ENCODE results near the gene CTIF.

Gene CTIF

DNA sequence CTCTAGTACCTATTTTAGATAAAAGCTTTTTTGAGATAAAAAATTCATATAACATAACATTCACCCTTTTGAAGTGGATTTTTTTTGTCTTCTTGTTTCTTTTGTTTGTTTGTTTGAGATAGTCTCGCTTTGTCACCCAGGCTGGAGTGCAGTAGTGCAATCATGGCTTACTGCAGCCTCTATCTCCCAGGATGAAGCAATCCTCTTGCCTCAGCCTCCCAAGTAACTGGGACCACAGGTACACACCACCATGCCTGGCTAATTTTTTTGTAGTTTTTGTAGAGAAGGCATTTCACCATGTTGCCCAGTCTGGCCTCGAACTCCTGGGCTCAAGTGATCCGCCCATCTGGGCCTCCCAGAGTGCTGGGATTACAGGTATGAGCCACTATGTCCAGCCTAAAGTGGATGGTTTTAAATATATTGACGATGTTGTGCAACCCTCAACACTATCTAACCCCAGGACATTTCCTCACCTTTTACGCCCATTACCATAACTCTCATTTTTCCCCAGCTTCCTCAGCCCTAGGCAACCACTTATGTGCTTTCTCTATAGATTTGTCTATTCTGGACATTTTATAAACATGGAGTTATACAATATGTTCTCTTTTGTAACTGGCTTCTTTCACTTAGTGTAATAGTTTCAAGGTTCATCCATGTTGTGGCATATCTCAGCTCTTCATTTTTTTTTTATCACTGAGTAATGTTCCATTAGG is 38.8 kb downstream of the CTIF start:
- no peak for DNase-seq

DNA sequence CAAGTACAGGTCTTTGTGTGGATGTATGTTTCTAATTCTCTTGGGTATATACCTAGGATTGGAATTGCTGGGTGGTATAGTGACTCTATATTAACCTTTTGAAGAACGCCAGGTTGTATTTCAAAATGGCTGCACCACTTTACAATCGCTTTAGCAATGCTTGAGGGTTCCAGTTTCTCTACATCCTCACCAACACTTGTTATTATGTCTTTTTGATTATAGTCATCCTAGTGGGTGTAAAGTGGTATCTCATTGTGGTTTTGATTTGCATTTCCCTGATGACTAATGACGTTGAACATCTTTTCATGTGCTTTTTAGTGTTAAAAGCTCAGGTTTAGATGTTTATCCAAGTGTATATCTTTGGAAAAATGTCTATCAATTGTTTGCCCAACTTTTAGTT is 39.5 kb downstream of the CTIF start:
- no peak for DNase-seq

DNA sequence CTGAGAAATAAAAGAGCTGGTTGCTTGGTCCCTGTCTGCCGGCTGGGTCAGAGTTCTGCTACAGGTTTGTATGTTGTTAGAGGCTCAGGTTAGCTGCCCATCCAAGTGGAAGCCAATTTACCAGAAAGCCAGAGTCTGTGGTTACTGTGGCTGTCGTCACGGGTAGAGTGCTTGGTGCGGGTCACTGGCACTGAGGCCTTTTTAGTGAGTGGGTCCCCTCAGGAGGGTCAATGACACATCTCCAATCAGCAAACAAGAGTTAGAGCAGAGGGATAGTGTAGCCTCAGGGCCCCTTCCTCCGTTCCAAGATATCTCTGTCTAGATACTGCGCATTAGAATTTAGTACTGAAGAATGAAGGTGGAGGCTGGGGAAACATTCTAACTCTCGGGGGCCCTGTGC is 41.2 kb downstream of the CTIF start:
- no peak for DNase-seq

DNA sequence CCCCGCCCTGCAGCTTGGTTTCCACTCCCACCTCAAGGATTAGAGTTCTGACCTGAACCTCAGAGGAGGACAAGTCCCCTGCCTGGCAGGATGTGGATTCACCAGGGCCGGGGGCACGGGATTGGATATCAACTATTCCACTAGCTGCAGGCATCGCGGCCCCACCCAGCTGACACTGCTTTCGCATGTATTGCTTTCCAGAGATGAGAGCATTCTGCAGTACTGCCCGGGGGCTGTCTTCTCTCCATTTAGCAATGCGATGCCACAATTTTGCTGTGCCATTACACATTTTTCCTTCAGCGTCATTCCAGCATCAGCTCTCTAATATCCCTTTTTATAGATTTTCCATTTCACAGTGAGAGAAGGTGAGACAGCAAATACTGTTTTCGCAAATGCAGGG is 42.0 kb downstream of the CTIF start:
- DNase-seq = no peak

DNA sequence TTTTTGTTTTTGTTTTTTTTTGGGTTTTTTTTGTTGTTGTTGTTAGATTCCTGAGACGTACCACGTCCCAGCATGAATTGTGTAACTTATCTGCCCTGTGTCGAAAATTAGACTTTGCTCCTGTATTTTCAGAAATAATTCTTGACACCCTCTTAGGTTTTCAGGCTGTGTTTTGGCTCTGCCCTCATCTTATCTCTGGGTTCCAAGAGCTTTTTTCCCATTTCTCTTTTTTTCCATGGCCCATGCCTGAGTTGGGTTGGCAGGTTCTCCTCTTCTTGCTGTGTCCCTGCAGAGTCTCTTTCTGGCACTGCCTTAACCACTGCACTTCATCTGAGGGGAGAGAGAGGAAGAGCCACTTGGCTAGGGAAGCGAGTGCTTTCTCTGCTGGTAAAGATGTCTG is 42.4 kb downstream of the CTIF start:
- DNase-seq = no peak

DNA sequence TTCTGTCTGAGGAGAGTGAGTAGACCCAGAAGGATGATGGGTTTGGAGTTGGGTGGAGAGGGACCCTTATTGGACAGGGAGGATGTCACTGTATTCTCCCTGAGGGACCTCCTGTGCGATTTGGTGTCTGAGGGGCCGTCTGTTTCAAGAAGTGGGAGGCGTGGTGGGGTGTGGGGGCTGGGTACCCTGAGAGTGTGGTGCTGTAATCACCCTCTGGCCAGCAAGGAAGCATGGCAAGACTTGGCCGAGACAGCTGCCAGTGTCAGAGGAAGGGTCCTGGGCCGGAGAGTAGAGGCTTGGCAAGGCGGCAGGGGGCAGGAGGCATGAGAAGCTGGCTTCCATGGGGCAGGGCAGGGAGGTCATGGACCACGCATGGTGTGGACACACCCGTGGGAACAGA is 43.1 kb downstream of the CTIF start:
- DNase-seq = no peak

DNA sequence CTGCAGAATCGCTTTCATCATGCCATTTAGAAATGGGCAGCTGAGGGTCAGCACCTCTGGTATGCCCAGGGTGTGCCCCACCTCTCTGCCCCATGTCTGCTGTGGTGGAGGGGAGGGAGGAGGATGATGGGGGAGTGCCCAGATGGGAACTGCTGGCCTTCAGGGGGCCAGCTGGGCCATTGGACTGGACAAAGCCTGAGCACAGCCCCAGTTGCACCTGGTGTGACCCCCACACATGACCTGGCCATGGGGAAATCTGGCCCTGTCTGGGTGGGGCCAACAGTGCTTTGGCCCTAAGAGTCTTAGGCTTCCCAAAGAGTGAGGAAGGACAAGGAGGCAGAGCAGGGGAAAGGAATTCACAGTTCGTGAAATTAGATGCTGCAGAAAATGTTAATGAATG is 44.1 kb downstream of the CTIF start:
- no peak for DNase-seq

DNA sequence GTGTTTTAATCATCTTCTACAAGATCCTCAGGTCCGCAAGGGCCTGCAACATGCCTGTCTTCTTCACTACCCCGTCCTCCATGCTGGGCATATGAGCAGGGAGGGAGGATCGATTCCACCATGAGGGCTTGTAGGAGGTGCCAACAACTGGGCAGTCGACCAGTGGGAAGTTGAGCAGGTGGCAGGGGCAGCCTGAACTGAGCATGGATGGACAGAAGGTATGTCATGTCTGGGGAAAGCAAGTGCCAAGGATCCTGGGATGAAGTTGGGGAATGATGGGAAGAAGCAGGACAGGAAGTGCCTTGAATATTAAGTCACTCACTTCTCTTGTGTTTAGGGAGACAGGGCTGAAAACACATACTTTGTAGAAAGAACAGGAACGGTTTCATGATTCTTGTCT is 44.7 kb downstream of the CTIF start:
- no peak for DNase-seq

DNA sequence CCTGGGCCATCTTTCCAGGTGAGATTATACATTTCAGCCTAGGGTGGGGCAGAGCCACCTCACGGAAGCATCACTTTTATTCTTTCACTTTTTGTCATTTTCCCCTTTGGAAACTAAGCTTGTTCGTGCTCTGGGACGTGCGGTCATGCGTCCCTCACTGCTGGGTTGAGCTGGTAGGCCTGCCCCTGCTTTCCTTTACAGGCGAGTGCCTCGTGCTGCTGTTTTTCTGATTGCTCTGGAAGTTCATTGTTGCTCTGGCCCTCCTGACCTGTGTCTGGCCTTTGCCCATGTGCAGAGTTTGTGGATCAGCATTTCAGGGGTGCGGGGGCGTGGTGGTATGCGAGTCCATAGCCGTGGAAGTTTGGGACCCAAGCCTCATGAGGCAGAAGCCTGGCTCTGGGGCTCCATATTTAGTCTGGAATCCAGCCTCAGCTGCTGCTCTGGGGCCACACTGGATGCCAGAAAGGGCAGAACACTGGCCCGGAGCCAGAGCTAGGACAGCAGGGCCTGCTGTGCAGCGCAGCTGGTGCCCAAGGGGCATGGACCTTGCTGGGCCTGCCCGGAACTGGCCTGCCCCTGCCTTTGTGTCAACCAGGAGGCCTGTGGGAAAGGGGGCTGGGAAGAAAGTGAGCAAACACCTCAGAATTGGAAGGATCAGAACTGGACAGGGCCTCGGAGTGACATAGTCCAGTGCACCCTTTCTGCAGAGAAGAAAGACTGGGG is 51.1 kb downstream of the CTIF start:
- DNase-seq = no peak

DNA sequence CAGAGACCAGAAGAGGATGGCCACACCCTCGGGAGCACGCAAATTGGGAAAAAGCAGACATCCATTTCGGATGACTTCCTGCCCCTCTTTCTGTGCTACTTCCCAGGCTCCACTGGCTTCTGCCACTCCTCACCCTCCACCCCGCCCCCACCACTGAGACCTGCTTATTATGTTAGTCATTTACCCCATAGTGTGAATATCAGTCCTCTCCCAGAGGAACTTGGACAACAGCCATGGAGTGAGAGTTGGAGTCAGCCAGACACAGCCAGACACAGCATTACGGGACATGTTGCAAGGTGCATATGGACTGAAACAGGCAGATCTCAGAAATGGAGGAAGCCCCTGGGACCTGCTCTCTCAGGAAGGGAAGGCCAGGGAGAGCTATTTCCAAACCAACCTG is 51.8 kb downstream of the CTIF start:
- no peak for DNase-seq

DNA sequence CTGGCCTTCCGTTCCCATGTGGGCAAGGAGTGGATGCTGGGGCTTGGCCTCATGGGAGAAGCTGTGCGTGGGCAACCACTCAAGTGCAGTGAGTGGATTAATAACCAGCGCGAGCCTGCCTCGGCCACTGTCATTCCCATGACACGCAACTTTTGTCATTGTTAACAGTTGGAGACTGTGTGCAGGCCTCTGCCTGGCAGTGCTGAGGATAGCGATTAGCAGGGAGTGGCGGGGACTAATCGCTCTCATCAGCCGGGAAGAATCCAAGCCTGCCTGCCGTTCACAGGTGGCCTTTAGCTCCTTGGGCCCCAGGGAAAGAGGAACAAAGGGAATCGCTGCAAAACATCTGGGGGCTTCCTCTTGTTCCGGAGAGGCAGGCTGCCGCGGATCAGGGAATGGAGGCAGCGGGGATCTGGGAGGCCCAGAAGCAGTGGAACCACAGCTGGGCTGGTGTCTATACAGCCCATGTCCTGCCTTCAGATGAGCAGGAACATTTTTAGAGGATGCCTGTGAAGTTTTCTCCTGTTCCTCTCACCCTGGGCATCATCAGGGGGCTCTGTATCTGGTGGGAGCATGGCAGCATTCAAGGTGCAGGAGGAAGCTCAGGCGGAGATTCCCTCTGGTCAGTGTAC is 53.8 kb downstream of the CTIF start:
- peak; percentile 13 for DNase-seq

DNA sequence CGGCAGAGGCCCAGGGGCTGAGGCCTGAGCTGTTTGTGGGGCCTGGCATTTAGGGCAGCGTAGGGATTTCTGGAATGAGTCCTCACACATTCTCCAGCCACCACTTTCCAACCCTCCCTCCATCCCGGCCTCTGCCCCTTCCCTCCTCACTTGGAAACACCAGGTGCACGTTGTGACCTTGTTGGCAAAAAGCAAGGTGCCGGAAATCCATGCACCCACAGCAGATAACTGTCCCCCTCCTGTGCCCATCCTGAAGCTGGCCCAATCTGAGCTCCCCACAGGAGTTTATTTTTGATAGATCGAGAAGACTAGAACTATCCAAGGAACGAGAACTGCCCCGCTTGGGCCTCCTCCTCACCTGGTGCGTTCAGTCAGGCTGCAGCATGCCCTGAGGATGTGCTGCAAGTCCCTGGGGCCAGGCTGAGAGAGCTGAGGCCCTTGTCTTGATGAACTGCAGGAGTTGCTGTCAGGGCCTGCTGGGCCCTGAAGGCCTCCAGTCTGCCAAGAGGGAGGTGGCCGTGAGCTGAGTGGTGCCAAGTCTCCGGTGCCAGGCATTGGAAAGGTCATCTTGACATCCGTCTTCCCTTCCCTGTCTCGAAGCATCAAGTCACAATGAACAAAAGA is 55.8 kb downstream of the CTIF start:
- DNase-seq = no peak

DNA sequence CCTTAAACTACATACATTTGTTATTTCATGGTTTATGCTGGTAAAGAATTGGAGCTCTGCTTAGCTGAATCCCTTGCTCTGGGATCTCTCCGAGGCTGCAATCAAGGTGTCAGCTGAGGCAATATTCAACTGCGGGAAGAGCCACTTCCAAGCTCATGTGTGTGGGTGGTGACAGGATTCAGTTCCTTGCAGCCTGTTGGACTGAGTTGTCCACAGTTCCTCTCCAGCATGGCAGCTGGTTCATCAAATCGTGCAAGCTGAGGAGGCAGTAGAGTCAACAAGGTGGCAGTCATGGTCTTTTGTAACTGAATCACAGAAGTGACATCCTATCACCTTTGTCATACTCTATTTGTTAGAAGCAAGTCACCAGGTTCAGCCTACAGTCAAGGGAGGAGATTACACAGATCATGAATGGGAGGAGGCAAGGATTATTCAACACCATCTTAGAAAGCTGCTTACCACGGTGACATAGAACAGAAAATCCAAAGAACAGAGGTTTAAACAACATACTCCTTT is 56.9 kb downstream of the CTIF start:
- DNase-seq = no peak

DNA sequence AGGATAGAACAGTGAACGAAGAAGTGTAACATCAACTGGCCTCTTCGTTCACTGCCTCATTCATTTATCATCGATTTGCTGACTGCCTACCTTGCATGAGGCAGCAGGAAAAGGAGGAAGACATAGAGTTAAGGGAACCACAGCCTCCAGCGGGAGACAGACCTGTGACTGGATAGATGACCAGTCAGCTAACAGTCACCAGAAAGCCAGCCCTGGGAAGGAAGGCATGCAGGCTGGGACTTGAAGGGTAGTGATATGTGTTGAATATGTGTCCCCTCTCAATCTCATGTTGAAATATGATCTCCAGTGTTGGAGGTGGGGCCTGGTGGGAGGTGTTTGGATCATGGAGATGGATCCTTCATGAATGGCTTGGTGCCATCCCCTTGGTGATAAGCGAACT is 58.3 kb downstream of the CTIF start:
- DNase-seq = no peak

DNA sequence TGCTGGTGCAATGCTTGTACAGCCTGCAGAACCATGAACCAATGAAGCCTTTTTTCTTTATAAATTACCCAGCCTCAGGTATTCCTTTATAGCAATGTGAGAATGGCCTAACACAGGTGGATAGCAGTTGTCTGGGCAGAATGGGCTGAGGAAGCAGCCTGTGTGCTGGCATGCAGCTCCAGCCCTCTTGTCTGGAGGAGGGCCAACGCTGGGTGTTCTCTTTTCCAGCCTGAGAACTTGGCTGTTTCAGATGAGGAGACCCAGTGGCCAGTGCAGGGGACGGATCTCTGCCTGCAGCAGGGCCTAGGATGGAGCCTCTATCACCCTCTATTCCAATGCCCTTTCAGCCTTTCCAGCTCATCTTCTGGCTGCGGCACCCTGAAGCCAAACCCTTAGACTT is 58.8 kb downstream of the CTIF start:
- no peak for DNase-seq

DNA sequence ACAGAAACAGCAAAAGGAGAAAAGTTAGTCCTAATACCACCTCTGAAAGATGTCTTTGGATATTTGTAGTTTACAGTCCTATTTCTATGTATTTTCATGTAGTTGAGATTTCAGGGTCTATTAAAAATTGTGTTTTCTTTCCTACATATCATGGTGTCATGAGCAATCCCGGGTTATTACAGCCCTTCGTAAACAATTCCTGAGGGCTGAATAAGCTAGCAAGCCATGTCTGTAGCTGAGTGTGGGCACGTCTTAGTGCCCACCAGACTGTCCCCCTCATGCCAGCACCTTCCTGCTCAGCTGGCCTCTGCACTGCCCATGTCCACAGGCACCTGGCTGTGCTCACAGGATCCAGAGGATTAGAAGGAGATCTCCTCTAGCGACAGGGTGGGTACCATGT is 60.6 kb downstream of the CTIF start:
- DNase-seq = no peak

DNA sequence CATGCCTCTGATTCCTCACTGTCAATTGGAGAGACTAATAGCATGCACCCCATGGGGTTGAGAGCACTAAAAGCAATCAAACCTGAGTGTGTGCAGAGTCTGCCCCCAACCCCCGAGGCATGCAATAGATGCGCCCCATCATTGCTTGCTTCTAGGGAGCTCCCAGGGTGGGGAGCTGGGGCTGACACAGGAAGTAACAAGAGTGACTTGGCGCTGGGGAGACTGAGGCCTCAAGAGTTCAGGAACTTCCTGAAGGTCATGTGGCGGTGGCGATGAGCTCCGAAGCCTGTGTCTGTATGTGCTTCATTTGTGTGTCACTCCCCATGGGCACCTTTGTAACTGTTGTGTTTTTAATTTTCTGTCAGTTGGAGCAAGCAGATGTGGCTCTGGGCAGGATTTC is 61.2 kb downstream of the CTIF start:
- DNase-seq = no peak

DNA sequence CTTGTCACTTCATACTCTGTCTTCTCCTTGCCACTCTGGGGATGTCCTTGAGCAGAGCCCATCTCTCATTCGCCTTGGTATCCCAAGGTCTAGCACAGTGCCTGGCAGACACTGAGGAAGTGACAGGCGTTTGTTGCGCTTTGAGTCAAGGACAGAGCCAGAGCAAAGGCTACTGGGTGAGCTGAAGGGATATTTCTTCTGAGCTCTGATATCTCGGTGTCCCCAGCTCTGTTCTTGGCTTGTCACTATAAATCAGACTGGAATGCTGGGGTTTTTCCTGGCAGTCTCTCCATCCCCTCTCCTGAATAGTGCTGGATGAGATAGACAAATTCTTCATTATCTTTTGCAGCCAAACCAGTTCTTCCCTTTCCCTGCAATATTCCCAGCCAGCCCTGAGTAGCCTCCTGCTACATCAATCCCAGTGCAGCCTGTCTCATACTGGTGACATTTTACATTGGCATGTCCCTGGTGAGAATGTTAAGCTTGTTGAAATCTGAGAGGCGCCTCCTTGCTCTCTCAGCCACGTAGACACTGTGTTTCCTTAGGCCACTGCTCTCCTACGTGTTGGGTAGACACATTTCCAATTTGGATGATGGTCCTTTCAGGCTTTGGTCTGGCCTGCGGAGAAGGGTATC is 61.7 kb downstream of the CTIF start:
- DNase-seq = no peak

DNA sequence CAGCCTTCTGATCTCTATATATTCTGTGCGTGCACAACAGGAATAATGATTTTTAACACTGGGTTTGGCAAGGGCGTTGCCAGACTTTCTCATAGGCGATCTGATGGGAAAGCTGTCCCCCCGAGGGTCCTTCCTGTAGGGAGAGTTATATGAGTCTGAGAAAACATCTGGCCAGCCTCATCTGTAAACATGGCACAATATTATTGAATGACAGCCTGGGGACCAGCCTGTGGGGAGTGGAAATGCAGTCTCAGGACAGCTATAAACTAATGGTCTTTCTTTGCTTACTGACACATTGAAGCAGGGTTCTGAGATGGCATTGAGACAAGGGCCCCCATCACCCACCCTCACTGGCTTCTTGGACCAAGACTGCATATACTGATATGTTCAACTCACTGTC is 62.5 kb downstream of the CTIF start:
- no peak for DNase-seq

DNA sequence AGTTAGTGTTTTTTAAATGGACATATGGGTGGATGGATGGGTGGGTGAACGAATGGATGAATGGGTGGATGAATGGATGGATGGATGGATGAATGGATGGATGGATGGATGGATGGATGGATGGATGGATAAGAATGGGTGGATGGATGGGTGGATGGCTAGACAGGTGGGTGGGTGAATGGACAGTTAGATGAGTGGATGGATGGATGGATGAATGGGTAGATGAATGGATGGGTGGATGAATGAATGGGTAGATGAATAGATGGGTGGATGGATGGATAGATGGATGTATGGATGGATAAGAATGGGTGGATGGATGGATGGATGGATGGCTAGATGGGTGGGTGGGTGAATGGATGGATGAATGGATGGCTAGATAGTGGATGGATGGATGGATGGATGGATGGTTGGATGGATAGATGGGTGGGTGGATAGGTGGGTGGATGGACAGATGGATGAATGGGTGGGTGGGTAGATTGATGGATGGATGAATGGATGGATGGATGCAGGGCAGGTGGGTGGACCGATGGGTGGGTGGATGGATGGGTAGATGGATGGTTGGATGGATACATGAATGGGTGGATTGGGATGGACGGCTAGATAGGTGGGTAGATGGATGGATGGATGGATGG is 64.0 kb downstream of the CTIF start:
- no peak for DNase-seq

DNA sequence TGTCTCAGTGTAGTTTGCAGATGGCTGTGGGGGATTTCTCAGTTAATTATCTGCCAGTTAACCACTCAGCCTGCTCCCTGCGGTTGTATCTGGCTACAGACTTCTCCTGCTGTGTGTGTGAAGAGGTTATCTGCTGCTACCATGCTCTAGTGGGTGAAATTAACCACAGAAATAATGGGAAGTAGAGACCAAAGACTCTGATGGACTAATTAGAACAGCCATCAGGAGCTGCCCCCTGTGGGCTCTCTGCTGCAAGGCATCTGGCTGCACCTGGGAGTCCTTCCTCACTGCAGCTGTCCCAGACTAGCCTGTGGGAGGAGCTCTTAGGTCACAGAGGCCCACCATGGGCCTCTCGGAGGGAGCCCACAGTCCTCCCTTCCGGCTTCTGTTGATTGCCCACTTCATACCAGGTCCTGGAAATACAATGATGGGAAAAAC is 66.6 kb downstream of the CTIF start:
- DNase-seq = peak; percentile 40

Measured in NCI-H2171 treated with DMSO at 0.1 percent for 48 hours (cell line).